IMR-90 (cell line): ENCODE results near the gene GFY. TPM values are rescaled to one million over a fixed set of nuclear protein-coding genes. Genes with fewer than 3 reads are reported as not detected.

Source experiments
- ATAC-seq: fragments of 200-7000 bp; cut with Tn5 transposase; 2 replicates; pipeline ENCODE4 v1.9.1; 2020; ENCODE audit warnings: low read depth, mild to moderate bottlenecking, moderate library complexity
- BruUV-seq: library from RNA; stranded (reverse); fragments of 400-500 nt; replicated peaks from 2 replicates; lab custom pipeline; 2021; lab: Mats Ljungman, UMichigan
- CTCF ChIA-PET: fragments of 300-600 bp; formaldehyde crosslinking; extraction: SDS; loops from one replicate; lab custom pipeline; 2021; ENCODE audit warnings: antibody characterized with exemption; lab: Yijun Ruan, JAX
- POLR2A ChIA-PET: fragments of 300-600 bp; sonication (Branson Sonifier 250); formaldehyde crosslinking; loops from one replicate; lab custom pipeline; 2022; ENCODE audit warnings: antibody characterized with exemption; ENCODE audit not compliant: unreplicated experiment; lab: Charles Lee
- DNase-seq: peaks from one replicate; pipeline ENCODE4 v3.0.0; 2013
- H2AFZ ChIP-seq: replicated peaks from 2 replicates; pipeline ENCODE3; 2013; ENCODE audit warnings: low read length, mild to moderate bottlenecking; ENCODE audit not compliant: poor library complexity
- H2AK5ac ChIP-seq: 2 replicates; pipeline ENCODE4 v1.6.1; 2013; ENCODE audit warnings: low read depth, low read length, inconsistent platforms
- H2AK9ac ChIP-seq: replicated peaks from 2 replicates; pipeline ENCODE3; 2013; ENCODE audit warnings: mild to moderate bottlenecking, low read depth, low read length, moderate library complexity; ENCODE audit not compliant: poor library complexity
- H2BK120ac ChIP-seq: 2 replicates; pipeline ENCODE4 v1.6.1; 2013; ENCODE audit warnings: low read depth, low read length, inconsistent platforms
- H2BK15ac ChIP-seq: 3 replicates; pipeline ENCODE4 v1.6.1; 2013; ENCODE audit warnings: low read depth, low read length, inconsistent platforms
- H2BK20ac ChIP-seq: 2 replicates; pipeline ENCODE4 v1.6.1; 2013; ENCODE audit warnings: low read depth, mild to moderate bottlenecking, inconsistent platforms, low read length, moderate library complexity
- H2BK5ac ChIP-seq: 2 replicates; pipeline ENCODE4 v1.6.1; 2013; ENCODE audit warnings: mild to moderate bottlenecking, low read depth, low read length, inconsistent platforms; ENCODE audit not compliant: poor library complexity, severe bottlenecking
- H3K14ac ChIP-seq: replicated peaks from 2 replicates; pipeline ENCODE4 v1.6.1; 2013; ENCODE audit warnings: low read depth, low read length, inconsistent platforms
- H3K18ac ChIP-seq: 2 replicates; pipeline ENCODE4 v1.6.1; 2013; ENCODE audit warnings: low read depth, low read length, control low read depth
- H3K23ac ChIP-seq: 2 replicates; pipeline ENCODE4 v1.6.1; 2013; ENCODE audit warnings: low read depth, low read length, inconsistent platforms
- H3K27ac ChIP-seq: 2 replicates; pipeline ENCODE4 v1.5.1; 2013; ENCODE audit warnings: mild to moderate bottlenecking, control low read depth, low read length; ENCODE audit not compliant: insufficient read depth
- H3K27me3 ChIP-seq: 2 replicates; pipeline ENCODE4 v1.6.1; 2013; ENCODE audit warnings: low read length; ENCODE audit not compliant: control insufficient read depth, insufficient read depth
- H3K36me3 ChIP-seq: 2 replicates; pipeline ENCODE4 v1.6.1; 2013; ENCODE audit warnings: low read length, mixed read lengths; ENCODE audit not compliant: control insufficient read depth, insufficient read depth
- H3K4ac ChIP-seq: 2 replicates; pipeline ENCODE4 v1.6.1; 2013; ENCODE audit warnings: low read depth, low read length, inconsistent platforms
- H3K4me1 ChIP-seq: 2 replicates; pipeline ENCODE4 v1.6.1; 2013; ENCODE audit warnings: low read length, mixed read lengths; ENCODE audit not compliant: control insufficient read depth, insufficient read depth
- H3K4me2 ChIP-seq: 2 replicates; pipeline ENCODE4 v1.6.1; 2013; ENCODE audit warnings: low read depth, mild to moderate bottlenecking, control low read depth, low read length, moderate library complexity
- H3K4me3 ChIP-seq: 2 replicates; pipeline ENCODE4 v1.5.1; 2013; ENCODE audit warnings: low read depth, mild to moderate bottlenecking, control low read depth, low read length, moderate library complexity; ENCODE audit not compliant: insufficient read depth
- H3K56ac ChIP-seq: 2 replicates; pipeline ENCODE4 v1.6.1; 2013; ENCODE audit warnings: low read length, inconsistent platforms; ENCODE audit not compliant: insufficient read depth; ENCODE audit errors: extremely low read depth
- H3K79me1 ChIP-seq, 2 experiments: 2 replicates each; pipeline ENCODE4 v1.6.1; 2013; ENCODE audit warnings: low read length in 2 of 2, inconsistent platforms in 1 of 2, low read depth in 1 of 2
- H3K9ac ChIP-seq: 2 replicates; pipeline ENCODE4 v1.6.1; 2013; ENCODE audit warnings: low read depth, low read length, control low read depth
- H3K9me1 ChIP-seq: 2 replicates; pipeline ENCODE4 v1.6.1; 2013; ENCODE audit warnings: low read length, inconsistent platforms; ENCODE audit not compliant: insufficient read depth
- H3K9me3 ChIP-seq: 2 replicates; pipeline ENCODE4 v1.6.1; 2013; ENCODE audit warnings: low read length; ENCODE audit not compliant: control insufficient read depth, insufficient read depth
- H4K20me1 ChIP-seq: 2 replicates; pipeline ENCODE4 v1.6.1; 2013; ENCODE audit warnings: low read length, inconsistent platforms; ENCODE audit not compliant: insufficient read depth
- H4K5ac ChIP-seq: 2 replicates; pipeline ENCODE4 v1.6.1; 2013; ENCODE audit warnings: mild to moderate bottlenecking, low read depth, low read length, control low read depth
- H4K8ac ChIP-seq, 2 experiments: 2 replicates each; pipeline ENCODE4 v1.6.1; 2013; ENCODE audit warnings: low read depth in 2 of 2, low read length in 2 of 2, control low read depth in 1 of 2, inconsistent platforms in 1 of 2
- H4K91ac ChIP-seq: 2 replicates; pipeline ENCODE4 v1.6.1; 2013; ENCODE audit warnings: low read depth, low read length, inconsistent platforms; ENCODE audit not compliant: insufficient read depth
- BHLHE40 ChIP-seq: fragments of 150-350 bp; IDR thresholded peaks from 2 replicates; pipeline ENCODE4 v1.6.1; 2016; ENCODE audit warnings: mild to moderate bottlenecking, low read depth, low read length
- CTCF ChIP-seq: conservative IDR thresholded peaks from 2 replicates; pipeline ENCODE4 v1.5.1; 2012; ENCODE audit warnings: mild to moderate bottlenecking, low read depth, low read length, improper control_type of control experiment
- MAZ ChIP-seq: IDR thresholded peaks from 2 replicates; pipeline ENCODE4 v1.6.1; 2012; ENCODE audit warnings: low read depth, mild to moderate bottlenecking, low read length, improper control_type of control experiment, moderate library complexity, borderline replicate concordance
- NFE2L2 ChIP-seq: fragments of 150-350 bp; IDR thresholded peaks from 2 replicates; pipeline ENCODE4 v1.6.1; 2016; ENCODE audit warnings: low read depth, mild to moderate bottlenecking, low read length
- RAD21 ChIP-seq: IDR thresholded peaks from 2 replicates; pipeline ENCODE4 v1.6.1; 2012; ENCODE audit warnings: low read length, improper control_type of control experiment
- RCOR1 ChIP-seq: IDR thresholded peaks from 2 replicates; pipeline ENCODE4 v1.6.1; 2012; ENCODE audit warnings: mild to moderate bottlenecking, low read length, improper control_type of control experiment; ENCODE audit not compliant: insufficient replicate concordance
- WGBS, 2 experiments: methylation state at CpG; one replicate each; pipeline versions ENCODE4 v1.1.5 to v1.1.7; 2013; ENCODE audit warnings: missing lambda C conversion rate in 2 of 2; ENCODE audit not compliant: insufficient read length in 1 of 2; ENCODE audit errors: extremely low coverage in 2 of 2; 5-methylcytosine and 5-hydroxymethylcytosine counted together
- dilution Hi-C: fragments of 300-500 bp; cut with HindIII; formaldehyde crosslinking; loops from one replicate; pipeline ENCODE4 v1.14.3; 2018; ENCODE audit warnings: low sequenced_read_pairs; ENCODE audit not compliant: unreplicated experiment
- in situ Hi-C: fragments of 300-500 bp; cut with MboI; formaldehyde crosslinking; loops from 3 replicates; pipeline ENCODE4 v1.14.3; 2019; ENCODE audit warnings: low sequenced_read_pairs, inconsistent platforms, mixed read lengths
- intact Hi-C: fragments of 100-400 bp; cut with micrococcal nuclease; formaldehyde crosslinking; loops from 2 replicates; pipeline ENCODE4 v1.10.0; 2022
- polyA plus RNA-seq, 3 experiments: library from polyadenylated mRNA; depleted of rRNA; stranded (reverse); fragments of >200 nt; gene quantifications; 2 replicates each; pipeline ENCODE4 v1.2.3, GENCODE V29; 2012; ENCODE audit warnings: low replicate concordance in 1 of 3
- total RNA-seq: library from RNA; depleted of rRNA; stranded (reverse); fragments of >200 nt; gene quantifications from 2 replicates; pipeline ENCODE4 v1.2.3, GENCODE V29; 2012
- TF ChIP-seq, protein P1 (sequence below): fragments of 150-350 bp; IDR thresholded peaks from 2 replicates; pipeline ENCODE4 v1.6.1; 2016; ENCODE audit warnings: low read depth, mild to moderate bottlenecking, low read length, moderate library complexity, borderline replicate concordance

GFY gene
- total and polyA plus RNA-seq, 2 of the 4 experiments (the other 2 are of a cell fraction): not detected

GRCh38 chr19:49439836-49440235 is 14.6 kb downstream of the GFY start:
- no peaks in the 10 kb centered on the region for H3K79me1 ChIP-seq
- no peak overlapping the region for H4K8ac ChIP-seq
- no peak overlapping the region for H3K4me2 ChIP-seq
- H3K36me3 ChIP-seq: no peaks in the 10 kb centered on the region
- H3K4ac ChIP-seq: no peak overlapping the region
- 0 out of 2 replicates have a peak overlapping the region, but pooled peaks have one; percentile 4 for H3K23ac ChIP-seq
- in situ Hi-C loops: loop anchor here (10.0 kb wide), 2 partner anchors 45 to 175 kb away; no protein-coding TSS in a partner anchor
- H3K18ac ChIP-seq: no peak overlapping the region
- peaks cover 3% of the 10 kb centered on the region; the same call in 1 of the 2 replicates for H3K9me1 ChIP-seq
- H3K27me3 ChIP-seq: peaks cover 74% of the 10 kb centered on the region
- no CpG with 5 or more reads among the region's 6 CpGs for WGBS, 2 experiments
- peaks cover 3% of the 10 kb centered on the region for H3K9me3 ChIP-seq
- TF ChIP-seq, protein P1, sequence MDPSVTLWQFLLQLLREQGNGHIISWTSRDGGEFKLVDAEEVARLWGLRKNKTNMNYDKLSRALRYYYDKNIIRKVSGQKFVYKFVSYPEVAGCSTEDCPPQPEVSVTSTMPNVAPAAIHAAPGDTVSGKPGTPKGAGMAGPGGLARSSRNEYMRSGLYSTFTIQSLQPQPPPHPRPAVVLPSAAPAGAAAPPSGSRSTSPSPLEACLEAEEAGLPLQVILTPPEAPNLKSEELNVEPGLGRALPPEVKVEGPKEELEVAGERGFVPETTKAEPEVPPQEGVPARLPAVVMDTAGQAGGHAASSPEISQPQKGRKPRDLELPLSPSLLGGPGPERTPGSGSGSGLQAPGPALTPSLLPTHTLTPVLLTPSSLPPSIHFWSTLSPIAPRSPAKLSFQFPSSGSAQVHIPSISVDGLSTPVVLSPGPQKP: no peak
- TF ChIP-seq NFE2L2 (no peak), RCOR1 (no peak), RAD21 (no peak), CTCF (no peak), MAZ (no peak), BHLHE40 (no peak)
- H3K9ac ChIP-seq: no peak overlapping the region
- H2AFZ ChIP-seq: peak overlapping the region; percentile 60
- no TSS peak for BruUV-seq
- ATAC-seq (no peak), DNase-seq (no peak)
- H4K20me1 ChIP-seq: peaks cover 3% of the 10 kb centered on the region; the same call in 1 of the 2 replicates
- H4K5ac ChIP-seq: no peak overlapping the region
- CTCF ChIA-PET: no interaction called here
- no peak overlapping the region for H2BK120ac ChIP-seq
- no peak overlapping the region for H2BK15ac ChIP-seq
- H4K91ac ChIP-seq: no peak overlapping the region
- dilution Hi-C loops: no loop called here
- no peak overlapping the region for H3K14ac ChIP-seq
- H2AK5ac ChIP-seq: no peak overlapping the region
- H2BK20ac ChIP-seq: no peak overlapping the region
- H3K27ac ChIP-seq: no peak overlapping the region
- no peak overlapping the region for H3K56ac ChIP-seq
- intact Hi-C loops: no loop called here
- no peak overlapping the region for H3K4me3 ChIP-seq
- POLR2A ChIA-PET: no interaction called here
- H2BK5ac ChIP-seq: no peak overlapping the region
- H3K4me1 ChIP-seq: no peaks in the 10 kb centered on the region
- H2AK9ac ChIP-seq: no peak overlapping the region
